ENCODE measurements around the gene ZFHX2.

Gene ZFHX2

GRCh38 chr14:23483236-23483854, 68.2 kb downstream of the ZFHX2 start:
- no peaks in the 10 kb centered on the region for H3K27me3 ChIP-seq (ENCODE audit: control insufficient read depth in 3 of 3, insufficient read depth in 3 of 3, low read depth in 1 of 3, low read length in 3 of 3)
- H2BK12ac ChIP-seq (ENCODE audit: low read length): no peak overlapping the region
- H3K4me3 ChIP-seq (ENCODE audit: low read length in 2 of 2): no peak overlapping the region
- H2BK120ac ChIP-seq (ENCODE audit: low read depth, low read length): no peak overlapping the region
- no peak overlapping the region for H2AK5ac ChIP-seq (ENCODE audit: low read depth, low read length)
- H2BK5ac ChIP-seq (ENCODE audit: low read length): no peak overlapping the region
- H4K8ac ChIP-seq (ENCODE audit: low read depth, low read length): no peak overlapping the region
- no peak overlapping the region for H3K9ac ChIP-seq (ENCODE audit: low read depth, low read length, poor library complexity)
- H2AFZ ChIP-seq (ENCODE audit: low read length): no peak overlapping the region
- no peak overlapping the region for H4K91ac ChIP-seq (ENCODE audit: low read depth, low read length, poor library complexity)
- WGBS, 2 donors (ENCODE audit: extremely low coverage in 2 of 2, insufficient read length in 2 of 2, insufficient replicate concordance in 1 of 2): no CpG with 5 or more reads among the region's 9 CpGs
- DNase-seq (ENCODE audit: low spot score): peak; percentile 38
- H3K27ac ChIP-seq (replicated peaks; ENCODE audit: low read length): no peak overlapping the region
- peaks cover 5 to 17% of the 10 kb centered on the region in 2 donors for H3K4me1 ChIP-seq (ENCODE audit: control insufficient read depth in 2 of 2, insufficient read depth in 1 of 2, low read depth in 1 of 2, low read length in 2 of 2)
- H3K4ac ChIP-seq (ENCODE audit: low read length): no peak overlapping the region
- H3K36me3 ChIP-seq (replicated peaks in 1 of 2; ENCODE audit: control insufficient read depth in 2 of 2, insufficient read depth in 2 of 2, low read length in 2 of 2): peaks cover 3 to 16% of the 10 kb centered on the region in 2 donors
- H3K4me2 ChIP-seq (ENCODE audit: insufficient read depth, low read length, poor library complexity, severe bottlenecking): no peak overlapping the region
- no peak overlapping the region for H3K18ac ChIP-seq (ENCODE audit: low read length)
- no peak overlapping the region for H3K23ac ChIP-seq (ENCODE audit: low read depth, low read length, poor library complexity)
- no peak overlapping the region for H3K14ac ChIP-seq (ENCODE audit: low read length)
- H3K79me1 ChIP-seq (ENCODE audit: low read depth, low read length): no peaks in the 10 kb centered on the region
- no peak overlapping the region for H2BK15ac ChIP-seq (ENCODE audit: low read length)
- no peaks in the 10 kb centered on the region for H3K9me3 ChIP-seq (replicated peaks in 1 of 2; ENCODE audit: control insufficient read depth in 2 of 2, insufficient read depth in 1 of 2, low read depth in 1 of 2, low read length in 2 of 2)

DNA sequence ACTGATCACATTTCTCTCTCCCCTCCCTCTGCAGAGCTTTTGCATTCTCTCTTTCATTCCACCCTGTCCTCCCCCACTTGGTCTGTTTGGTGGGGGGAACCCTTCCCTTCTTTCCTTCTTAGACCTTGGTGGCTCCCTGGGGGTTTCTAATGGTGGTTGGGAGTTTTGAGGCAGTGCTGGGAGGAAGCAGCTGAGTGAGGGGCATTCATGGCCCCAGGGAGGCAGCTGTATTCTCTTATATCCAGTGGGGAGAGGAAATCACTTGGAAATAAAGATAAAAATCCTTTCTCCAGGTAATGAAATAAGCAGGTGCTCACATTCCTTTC, 68.8 kb downstream of the ZFHX2 start:
- Histone ChIP-seq H3K27me3 (ENCODE audit: control insufficient read depth in 3 of 3, insufficient read depth in 3 of 3, low read depth in 1 of 3, low read length in 3 of 3) (no peaks in the 10 kb centered on the region), H4K8ac (ENCODE audit: low read depth, low read length) (no peak overlapping the region), H3K9me3 (replicated peaks in 1 of 2; ENCODE audit: control insufficient read depth in 2 of 2, insufficient read depth in 1 of 2, low read depth in 1 of 2, low read length in 2 of 2) (no peaks in the 10 kb centered on the region), H3K4ac (ENCODE audit: low read length) (no peak overlapping the region), H3K23ac (ENCODE audit: low read depth, low read length, poor library complexity) (no peak overlapping the region), H2BK5ac (ENCODE audit: low read length) (no peak overlapping the region), H2BK15ac (ENCODE audit: low read length) (no peak overlapping the region), H3K4me2 (ENCODE audit: insufficient read depth, low read length, poor library complexity, severe bottlenecking) (no peak overlapping the region), H3K18ac (ENCODE audit: low read length) (no peak overlapping the region), H2AFZ (ENCODE audit: low read length) (no peak overlapping the region), H3K9ac (ENCODE audit: low read depth, low read length, poor library complexity) (no peak overlapping the region), H3K36me3 (replicated peaks in 1 of 2; ENCODE audit: control insufficient read depth in 2 of 2, insufficient read depth in 2 of 2, low read length in 2 of 2) (peaks cover 4 to 22% of the 10 kb centered on the region in 2 donors), H3K27ac (replicated peaks; ENCODE audit: low read length) (no peak overlapping the region), H3K4me1 (ENCODE audit: control insufficient read depth in 2 of 2, insufficient read depth in 1 of 2, low read depth in 1 of 2, low read length in 2 of 2) (peaks cover 5 to 17% of the 10 kb centered on the region in 2 donors), H4K91ac (ENCODE audit: low read depth, low read length, poor library complexity) (no peak overlapping the region), H3K14ac (ENCODE audit: low read length) (no peak overlapping the region), H2BK120ac (ENCODE audit: low read depth, low read length) (no peak overlapping the region), H2BK12ac (ENCODE audit: low read length) (no peak overlapping the region), H3K4me3 (ENCODE audit: low read length in 2 of 2) (no peak overlapping the region), H3K79me1 (ENCODE audit: low read depth, low read length) (no peaks in the 10 kb centered on the region), H2AK5ac (ENCODE audit: low read depth, low read length) (no peak overlapping the region)
- DNase-seq (ENCODE audit: low spot score): no peak

GRCh38 chr14:23481979-23482822, 69.4 kb downstream of the ZFHX2 start:
- Histone ChIP-seq H4K8ac (ENCODE audit: low read depth, low read length) (no peak overlapping the region), H2BK12ac (ENCODE audit: low read length) (no peak overlapping the region), H3K9ac (ENCODE audit: low read depth, low read length, poor library complexity) (no peak overlapping the region), H3K27ac (replicated peaks; ENCODE audit: low read length) (no peak overlapping the region), H3K4me3 (ENCODE audit: low read length in 2 of 2) (no peak overlapping the region), H3K18ac (ENCODE audit: low read length) (no peak overlapping the region), H3K9me3 (replicated peaks in 1 of 2; ENCODE audit: control insufficient read depth in 2 of 2, insufficient read depth in 1 of 2, low read depth in 1 of 2, low read length in 2 of 2) (no peaks in the 10 kb centered on the region), H4K91ac (ENCODE audit: low read depth, low read length, poor library complexity) (no peak overlapping the region), H3K27me3 (ENCODE audit: control insufficient read depth in 3 of 3, insufficient read depth in 3 of 3, low read depth in 1 of 3, low read length in 3 of 3) (no peaks in the 10 kb centered on the region), H2AK5ac (ENCODE audit: low read depth, low read length) (no peak overlapping the region), H2BK15ac (ENCODE audit: low read length) (no peak overlapping the region), H2BK5ac (ENCODE audit: low read length) (no peak overlapping the region), H3K79me1 (ENCODE audit: low read depth, low read length) (no peaks in the 10 kb centered on the region), H3K4me2 (ENCODE audit: insufficient read depth, low read length, poor library complexity, severe bottlenecking) (no peak overlapping the region), H3K4me1 (ENCODE audit: control insufficient read depth in 2 of 2, insufficient read depth in 1 of 2, low read depth in 1 of 2, low read length in 2 of 2) (peaks cover 5 to 17% of the 10 kb centered on the region in 2 donors), H3K4ac (ENCODE audit: low read length) (no peak overlapping the region), H3K23ac (ENCODE audit: low read depth, low read length, poor library complexity) (no peak overlapping the region), H2BK120ac (ENCODE audit: low read depth, low read length) (no peak overlapping the region), H2AFZ (ENCODE audit: low read length) (no peak overlapping the region), H3K14ac (ENCODE audit: low read length) (no peak overlapping the region), H3K36me3 (replicated peaks in 1 of 2; ENCODE audit: control insufficient read depth in 2 of 2, insufficient read depth in 2 of 2, low read length in 2 of 2) (peaks cover 10 to 28% of the 10 kb centered on the region in 2 donors)
- no peak for DNase-seq (ENCODE audit: low spot score)
- no CpG with 5 or more reads among the region's 7 CpGs for WGBS, 2 donors (ENCODE audit: extremely low coverage in 2 of 2, insufficient read length in 2 of 2, insufficient replicate concordance in 1 of 2)

DNA sequence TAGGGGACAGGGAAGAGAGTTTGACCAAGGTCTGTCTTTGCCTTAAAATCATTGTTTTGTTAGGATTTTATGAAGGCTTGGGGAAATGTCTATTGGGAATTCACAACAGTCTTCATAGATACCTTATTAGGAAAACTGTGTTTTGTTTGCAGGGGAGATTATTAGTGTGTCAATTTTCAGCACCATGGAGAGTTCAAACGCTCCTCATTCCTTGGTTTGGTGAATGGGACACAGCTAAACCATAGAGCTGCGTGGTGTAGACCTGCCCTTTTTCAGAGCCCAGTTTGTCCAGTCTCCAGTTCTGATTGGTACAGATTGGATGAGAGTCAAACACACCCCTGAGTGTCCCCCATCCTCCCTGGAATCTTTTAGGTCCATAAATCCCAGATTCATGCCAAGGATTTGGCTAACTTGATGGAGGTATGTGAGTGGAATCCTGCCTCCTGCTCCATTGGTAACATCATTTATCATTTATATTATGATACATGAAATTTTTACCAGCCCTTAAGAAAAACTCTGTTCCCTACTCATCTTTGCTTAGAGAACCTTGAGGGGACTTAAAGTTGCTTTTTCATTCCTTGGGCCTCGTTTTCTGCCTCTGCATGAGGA, 70.1 kb downstream of the ZFHX2 start:
- Histone ChIP-seq H3K23ac (ENCODE audit: low read depth, low read length, poor library complexity) (no peak overlapping the region), H3K4me2 (ENCODE audit: insufficient read depth, low read length, poor library complexity, severe bottlenecking) (no peak overlapping the region), H3K18ac (ENCODE audit: low read length) (no peak overlapping the region), H3K4ac (ENCODE audit: low read length) (no peak overlapping the region), H3K79me1 (ENCODE audit: low read depth, low read length) (no peaks in the 10 kb centered on the region), H3K9me3 (replicated peaks in 1 of 2; ENCODE audit: control insufficient read depth in 2 of 2, insufficient read depth in 1 of 2, low read depth in 1 of 2, low read length in 2 of 2) (no peaks in the 10 kb centered on the region), H3K27me3 (ENCODE audit: control insufficient read depth in 3 of 3, insufficient read depth in 3 of 3, low read depth in 1 of 3, low read length in 3 of 3) (no peaks in the 10 kb centered on the region), H3K14ac (ENCODE audit: low read length) (no peak overlapping the region), H3K36me3 (replicated peaks in 1 of 2; ENCODE audit: control insufficient read depth in 2 of 2, insufficient read depth in 2 of 2, low read length in 2 of 2) (peaks cover 13 to 35% of the 10 kb centered on the region in 2 donors), H2AK5ac (ENCODE audit: low read depth, low read length) (no peak overlapping the region), H4K91ac (ENCODE audit: low read depth, low read length, poor library complexity) (no peak overlapping the region), H2AFZ (ENCODE audit: low read length) (no peak overlapping the region), H3K4me1 (ENCODE audit: control insufficient read depth in 2 of 2, insufficient read depth in 1 of 2, low read depth in 1 of 2, low read length in 2 of 2) (peaks cover 2 to 17% of the 10 kb centered on the region in 2 donors), H3K27ac (replicated peaks; ENCODE audit: low read length) (no peak overlapping the region), H2BK12ac (ENCODE audit: low read length) (no peak overlapping the region), H3K4me3 (ENCODE audit: low read length in 2 of 2) (no peak overlapping the region), H2BK5ac (ENCODE audit: low read length) (no peak overlapping the region), H2BK15ac (ENCODE audit: low read length) (no peak overlapping the region), H3K9ac (ENCODE audit: low read depth, low read length, poor library complexity) (no peak overlapping the region), H2BK120ac (ENCODE audit: low read depth, low read length) (no peak overlapping the region), H4K8ac (ENCODE audit: low read depth, low read length) (no peak overlapping the region)
- DNase-seq (ENCODE audit: low spot score): peak; percentile 47
- WGBS, 2 donors (ENCODE audit: extremely low coverage in 2 of 2, insufficient read length in 2 of 2, insufficient replicate concordance in 1 of 2): no CpG with 5 or more reads among the region's 3 CpGs

Data from neuronal stem cell (in vitro differentiated cells).